Measurements from ENCODE around the gene TFG. TPM values are rescaled to one million over a fixed set of nuclear protein-coding genes. Genes with fewer than 3 reads are reported as not detected.

Gene TFG
- total and polyA plus RNA-seq, 10 of the 15 experiments (the other 5 are each of a cell fraction or from before 2014, with no cell fraction given) = 29.3 to 126 (median 57.6) TPM

GRCh38 chr3:100710261-100710968 is 1.1 kb downstream of the TFG start (continued):
- no peak for TF ChIP-seq BCLAF1 (IDR thresholded peaks at IDR 0.05)
- TF ChIP-seq, protein P1, sequence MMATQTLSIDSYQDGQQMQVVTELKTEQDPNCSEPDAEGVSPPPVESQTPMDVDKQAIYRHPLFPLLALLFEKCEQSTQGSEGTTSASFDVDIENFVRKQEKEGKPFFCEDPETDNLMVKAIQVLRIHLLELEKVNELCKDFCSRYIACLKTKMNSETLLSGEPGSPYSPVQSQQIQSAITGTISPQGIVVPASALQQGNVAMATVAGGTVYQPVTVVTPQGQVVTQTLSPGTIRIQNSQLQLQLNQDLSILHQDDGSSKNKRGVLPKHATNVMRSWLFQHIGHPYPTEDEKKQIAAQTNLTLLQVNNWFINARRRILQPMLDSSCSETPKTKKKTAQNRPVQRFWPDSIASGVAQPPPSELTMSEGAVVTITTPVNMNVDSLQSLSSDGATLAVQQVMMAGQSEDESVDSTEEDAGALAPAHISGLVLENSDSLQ (IDR thresholded peaks at IDR 0.05) = no peak; the same call in 1 of the 2 replicates
- no peak for TF ChIP-seq ZNF207 (IDR thresholded peaks at IDR 0.05; ENCODE audit: borderline replicate concordance)
- TF ChIP-seq USF1 (IDR thresholded peaks at IDR 0.05; ENCODE audit: borderline replicate concordance, extremely low read length, insufficient read depth, low read depth, low read length) = no peak
- TF ChIP-seq POLR2AphosphoS5 (IDR thresholded peaks at IDR 0.05; ENCODE audit: low read length) = peak; percentile 48; the same call in 1 of the 2 replicates
- no peak for TF ChIP-seq HDGF (IDR thresholded peaks at IDR 0.05)
- peak; percentile 47; the same call in 1 of the 2 replicates for TF ChIP-seq FOXM1 (IDR thresholded peaks at IDR 0.05; ENCODE audit: low read depth, low read length)
- TF ChIP-seq CREM (IDR thresholded peaks at IDR 0.05; ENCODE audit: low read depth) = no peak
